GM18498 (cell line): ENCODE results near the gene CACNA2D2.

ENCODE experiments used
- ATAC-seq: cut with Tn5 transposase; IDR thresholded peaks from one replicate; pipeline ENCODE4 v1.9.1; 2021; ENCODE audit warnings: mild to moderate bottlenecking, moderate library complexity; ENCODE audit not compliant: unreplicated experiment

The CACNA2D2 gene

GRCh38 chr3:50336452-50337174 is 166.8 kb downstream of the CACNA2D2 start:
- ATAC-seq = peak; percentile 40

- ATAC-seq = no peak
These were observed 168.9 kb downstream of the CACNA2D2 start for GRCh38 chr3:50334339-50335075.

- no peak for ATAC-seq
These were observed 169.6 kb downstream of the CACNA2D2 start for GRCh38 chr3:50333744-50334328.

- ATAC-seq = no peak
These were observed 172.0 kb downstream of the CACNA2D2 start for GRCh38 chr3:50331364-50331907.

- ATAC-seq = no peak
These were observed 173.1 kb downstream of the CACNA2D2 start for GRCh38 chr3:50330330-50330729.

- ATAC-seq = peak; percentile 86
These were observed 175.3 kb downstream of the CACNA2D2 start, which contains the start of gene TUSC2 for GRCh38 chr3:50327943-50328691. TSS of gene TUSC2 (minus strand) at chr3:50328223. CDS start at chr3:50328099, 124 bp downstream.

GRCh38 chr3:50327129-50327528 is 176.3 kb downstream of the CACNA2D2 start:
- ATAC-seq = no peak

- ATAC-seq = no peak
These were observed 177.3 kb downstream of the CACNA2D2 start for GRCh38 chr3:50326182-50326541.

GRCh38 chr3:50325497-50326181 is 177.8 kb downstream of the CACNA2D2 start:
- ATAC-seq = no peak

- no peak for ATAC-seq
These were observed 178.3 kb downstream of the CACNA2D2 start for GRCh38 chr3:50325113-50325480.

- ATAC-seq = no peak
These were observed 178.9 kb downstream of the CACNA2D2 start for GRCh38 chr3:50324351-50325112.

- no peak for ATAC-seq
These were observed 179.7 kb downstream of the CACNA2D2 start for GRCh38 chr3:50323614-50324199.

GRCh38 chr3:50323092-50323600 is 180.3 kb downstream of the CACNA2D2 start:
- ATAC-seq = no peak

GRCh38 chr3:50322386-50323091 is 180.9 kb downstream of the CACNA2D2 start, which contains the start of gene HYAL2:
TSS of gene HYAL2 (minus strand) at chr3:50322745. CDS start at chr3:50320489, 2,256 bp downstream.
- no peak for ATAC-seq

GRCh38 chr3:50322115-50322385 is 181.4 kb downstream of the CACNA2D2 start:
- ATAC-seq = no peak

- peak; percentile 87 for ATAC-seq
These were observed 181.9 kb downstream of the CACNA2D2 start for GRCh38 chr3:50321336-50322114.

- ATAC-seq = peak; percentile 60
These were observed 182.5 kb downstream of the CACNA2D2 start for GRCh38 chr3:50320853-50321335.
